Naive thymus-derived CD4-positive, alpha-beta T cell (primary cell): Measurements from ENCODE around the gene RIT2. TPM values are rescaled to one million over a fixed set of nuclear protein-coding genes. Genes with fewer than 3 reads are reported as not detected.

Experiments
- ATAC-seq: fragments of 150-1000 bp; cut with Tn5 transposase; 2 replicates; pipeline ENCODE4 v1.10.0; 2021; ENCODE audit warnings: mild to moderate bottlenecking, moderate library complexity
- CTCF ChIA-PET: fragments of 350-600 bp; sonication (Branson Sonifier 250); formaldehyde crosslinking; loops from one replicate; lab custom pipeline; 2021; ENCODE audit warnings: antibody characterized with exemption; lab: Charles Lee
- POLR2A ChIA-PET: fragments of 350-600 bp; sonication (Branson Sonifier 250); formaldehyde crosslinking; loops from one replicate; lab custom pipeline; 2021; ENCODE audit warnings: antibody characterized with exemption, inconsistent platforms; lab: Charles Lee
- DNase-seq, 9 donors: peaks; one replicate each; pipeline versions ENCODE4 v3.0.0 to v3.0.0-alpha.2; 2020 to 2022; ENCODE audit warnings: mixed read lengths in 1 of 9
- H3K27ac ChIP-seq: one replicate; pipeline ENCODE4 v1.7.0; 2013; ENCODE audit warnings: mild to moderate bottlenecking, low read depth, low read length, moderate library complexity
- H3K27me3 ChIP-seq, 2 donors: one replicate each; pipeline ENCODE4 v1.7.0; 2013; ENCODE audit warnings: low read length in 2 of 2, mild to moderate bottlenecking in 2 of 2, moderate library complexity in 2 of 2; ENCODE audit not compliant: control insufficient read depth in 2 of 2, insufficient read depth in 2 of 2
- H3K36me3 ChIP-seq, 3 experiments: 1 replicate in 2 of 3; 2 replicates in 1 of 3; pipeline ENCODE4 v1.7.0; 2013; ENCODE audit warnings: low read length in 3 of 3, mild to moderate bottlenecking in 3 of 3, moderate library complexity in 1 of 3; ENCODE audit not compliant: insufficient read depth in 3 of 3, control insufficient read depth in 2 of 3
- H3K4me1 ChIP-seq, 2 donors: one replicate each; pipeline ENCODE4 v1.7.0; 2013; ENCODE audit warnings: low read length in 2 of 2, mild to moderate bottlenecking in 2 of 2, moderate library complexity in 1 of 2; ENCODE audit not compliant: control insufficient read depth in 2 of 2, insufficient read depth in 2 of 2
- H3K4me3 ChIP-seq: 2 replicates; pipeline ENCODE4 v1.7.0; 2013; ENCODE audit warnings: mild to moderate bottlenecking, low read length
- H3K9me3 ChIP-seq, 3 experiments: 1 replicate in 2 of 3; 2 replicates in 1 of 3; pipeline ENCODE4 v1.7.0; 2013; ENCODE audit warnings: low read length in 3 of 3; ENCODE audit not compliant: control insufficient read depth in 2 of 3
- H3K27ac Mint-ChIP-seq, 9 donors: one replicate each; pipeline ENCODE4 v1.8.0; 2020 to 2022; ENCODE audit warnings: mixed read lengths in 9 of 9, mild to moderate bottlenecking in 8 of 9, moderate library complexity in 5 of 9, inconsistent platforms in 2 of 9
- H3K27me3 Mint-ChIP-seq, 5 donors: one replicate each; pipeline ENCODE4 v1.8.0; 2021 to 2022; ENCODE audit warnings: mixed read lengths in 5 of 5, mild to moderate bottlenecking in 1 of 5
- H3K36me3 Mint-ChIP-seq, 5 donors: one replicate each; pipeline ENCODE4 v1.8.0; 2020 to 2022; ENCODE audit warnings: mixed read lengths in 5 of 5, mild to moderate bottlenecking in 3 of 5, inconsistent platforms in 1 of 5
- H3K4me1 Mint-ChIP-seq, 7 donors: one replicate each; pipeline ENCODE4 v1.8.0; 2020 to 2022; ENCODE audit warnings: mixed read lengths in 7 of 7, mild to moderate bottlenecking in 3 of 7, inconsistent platforms in 1 of 7
- H3K4me3 Mint-ChIP-seq, 10 donors: one replicate each; pipeline ENCODE4 v1.8.0; 2020 to 2022; ENCODE audit warnings: mild to moderate bottlenecking in 10 of 10, mixed read lengths in 10 of 10, moderate library complexity in 6 of 10, inconsistent platforms in 2 of 10
- H3K9me3 Mint-ChIP-seq, 11 donors: one replicate each; pipeline ENCODE4 v1.8.0; 2020 to 2022; ENCODE audit warnings: mixed read lengths in 11 of 11, mild to moderate bottlenecking in 4 of 11, inconsistent platforms in 1 of 11, moderate library complexity in 1 of 11
- intact Hi-C, 2 donors: fragments of 100-400 bp; cut with micrococcal nuclease; formaldehyde crosslinking; loops; one replicate each; pipeline ENCODE4 v1.15.1; 2023
- polyA plus RNA-seq, 2 donors: library from polyadenylated mRNA; unstranded; fragments of 300-500 nt; fragmentation: Illumina TruSeq; gene quantifications; one replicate each; pipeline ENCODE4 v1.2.3, GENCODE V29; 2021
- total RNA-seq, 6 experiments: library from RNA in 5 of 6; stranded (reverse) in 5 of 6; gene quantifications; 1 replicate in 5 of 6; 2 replicates in 1 of 6; pipeline ENCODE4 v1.2.3 and lab custom pipeline; 2021 to 2026

Gene RIT2
- total and polyA plus RNA-seq, 7 experiments from 2014 or later = not detected

GRCh38 chr18:42882122-42882521 lies 233.4 kb downstream of the RIT2 start:
- Mint-ChIP-seq H3K27ac (no peak overlapping the region), H3K4me3 (no peak overlapping the region), H3K36me3 (no peaks in the 10 kb centered on the region), H3K9me3 (peaks cover 0 to 16% (median 6%) of the 10 kb centered on the region in 11 donors), H3K27me3 (no peaks in the 10 kb centered on the region), H3K4me1 (no peaks in the 10 kb centered on the region)
- H3K27me3 ChIP-seq = no peaks in the 10 kb centered on the region
- no peaks in the 10 kb centered on the region for H3K4me1 ChIP-seq
- no peaks in the 10 kb centered on the region for H3K36me3 ChIP-seq
- intact Hi-C loops = no loop called here
- no peak overlapping the region for H3K27ac ChIP-seq
- DNase-seq = no peak
- H3K9me3 ChIP-seq = no peaks in the 10 kb centered on the region
- ChIA-PET CTCF (no interaction called here), POLR2A (no interaction called here)
- no peak for ATAC-seq
- no peak overlapping the region for H3K4me3 ChIP-seq

- Mint-ChIP-seq H3K4me1 (no peaks in the 10 kb centered on the region), H3K27me3 (no peaks in the 10 kb centered on the region), H3K4me3 (no peak overlapping the region), H3K36me3 (no peaks in the 10 kb centered on the region), H3K27ac (no peak overlapping the region), H3K9me3 (peaks cover 0 to 13% (median 0%) of the 10 kb centered on the region in 11 donors)
- ChIA-PET CTCF (no interaction called here), POLR2A (no interaction called here)
- H3K27ac ChIP-seq = no peak overlapping the region
- H3K4me3 ChIP-seq = no peak overlapping the region
- ATAC-seq (no peak), DNase-seq (no peak)
- no peaks in the 10 kb centered on the region for H3K9me3 ChIP-seq
- intact Hi-C loops = no loop called here
- H3K4me1 ChIP-seq = no peaks in the 10 kb centered on the region
- no peaks in the 10 kb centered on the region for H3K36me3 ChIP-seq
- no peaks in the 10 kb centered on the region for H3K27me3 ChIP-seq
Measured at GRCh38 chr18:42872838-42873237, 242.6 kb downstream of the RIT2 start.

- no peaks in the 10 kb centered on the region for H3K36me3 ChIP-seq
- no peaks in the 10 kb centered on the region for H3K9me3 ChIP-seq
- Mint-ChIP-seq H3K27me3 (no peaks in the 10 kb centered on the region), H3K4me3 (no peak overlapping the region), H3K9me3 (peaks cover 0 to 12% (median 3%) of the 10 kb centered on the region in 11 donors), H3K4me1 (no peaks in the 10 kb centered on the region), H3K36me3 (no peaks in the 10 kb centered on the region), H3K27ac (no peak overlapping the region)
- no peak overlapping the region for H3K4me3 ChIP-seq
- CTCF ChIA-PET = no interaction called here
- no peak for DNase-seq
- ATAC-seq = no peak
- POLR2A ChIA-PET = no interaction called here
- H3K27ac ChIP-seq = no peak overlapping the region
- no peaks in the 10 kb centered on the region for H3K27me3 ChIP-seq
- intact Hi-C loops = no loop called here
- no peaks in the 10 kb centered on the region for H3K4me1 ChIP-seq
Measured at GRCh38 chr18:42864876-42865275, 250.6 kb downstream of the RIT2 start.

GRCh38 chr18:42861271-42861670 lies 254.2 kb downstream of the RIT2 start:
- H3K36me3 Mint-ChIP-seq = no peaks in the 10 kb centered on the region
- no peak for ATAC-seq
- no peaks in the 10 kb centered on the region for H3K4me1 Mint-ChIP-seq
- no peak for DNase-seq
- H3K4me3 ChIP-seq = no peak overlapping the region
- ChIA-PET POLR2A (no interaction called here), CTCF (no interaction called here)
- H3K27ac ChIP-seq = no peak overlapping the region
- intact Hi-C loops = loop anchor here in 1 of 2 donors (1.0 kb wide), 1 partner anchor 45 kb away; no protein-coding TSS in a partner anchor
- peaks cover 0 to 27% (median 2%) of the 10 kb centered on the region in 11 donors for H3K9me3 Mint-ChIP-seq
- no peak overlapping the region for H3K27ac Mint-ChIP-seq
- H3K4me1 ChIP-seq = no peaks in the 10 kb centered on the region
- no peaks in the 10 kb centered on the region for H3K36me3 ChIP-seq
- no peaks in the 10 kb centered on the region for H3K27me3 ChIP-seq
- no peaks in the 10 kb centered on the region for H3K9me3 ChIP-seq
- no peaks in the 10 kb centered on the region for H3K27me3 Mint-ChIP-seq
- H3K4me3 Mint-ChIP-seq = no peak overlapping the region

GRCh38 chr18:42860548-42860947 lies 254.9 kb downstream of the RIT2 start:
- H3K4me3 Mint-ChIP-seq = no peak overlapping the region
- Histone ChIP-seq H3K4me3 (no peak overlapping the region), H3K27me3 (no peaks in the 10 kb centered on the region), H3K9me3 (no peaks in the 10 kb centered on the region), H3K27ac (no peak overlapping the region), H3K4me1 (no peaks in the 10 kb centered on the region), H3K36me3 (no peaks in the 10 kb centered on the region)
- intact Hi-C loops = no loop called here
- H3K27ac Mint-ChIP-seq = no peak overlapping the region
- DNase-seq (no peak), ATAC-seq (no peak)
- peaks cover 0 to 23% (median 2%) of the 10 kb centered on the region in 11 donors for H3K9me3 Mint-ChIP-seq
- H3K27me3 Mint-ChIP-seq = no peaks in the 10 kb centered on the region
- H3K4me1 Mint-ChIP-seq = no peaks in the 10 kb centered on the region
- CTCF ChIA-PET = no interaction called here
- H3K36me3 Mint-ChIP-seq = no peaks in the 10 kb centered on the region
- POLR2A ChIA-PET = no interaction called here

- Histone ChIP-seq H3K27me3 (no peaks in the 10 kb centered on the region), H3K4me1 (no peaks in the 10 kb centered on the region), H3K9me3 (no peaks in the 10 kb centered on the region), H3K36me3 (no peaks in the 10 kb centered on the region), H3K27ac (no peak overlapping the region), H3K4me3 (no peak overlapping the region)
- H3K36me3 Mint-ChIP-seq = no peaks in the 10 kb centered on the region
- H3K27me3 Mint-ChIP-seq = no peaks in the 10 kb centered on the region
- intact Hi-C loops = no loop called here
- H3K4me1 Mint-ChIP-seq = no peaks in the 10 kb centered on the region
- H3K27ac Mint-ChIP-seq = no peak overlapping the region
- ChIA-PET CTCF (no interaction called here), POLR2A (no interaction called here)
- DNase-seq = no peak
- H3K4me3 Mint-ChIP-seq = no peak overlapping the region
- no peak for ATAC-seq
- H3K9me3 Mint-ChIP-seq = peaks cover 0 to 22% (median 2%) of the 10 kb centered on the region in 11 donors
Measured at GRCh38 chr18:42860011-42860410, 255.5 kb downstream of the RIT2 start.

GRCh38 chr18:42854558-42854957 lies 260.9 kb downstream of the RIT2 start:
- no peak overlapping the region for H3K4me3 Mint-ChIP-seq
- no peak overlapping the region for H3K4me3 ChIP-seq
- DNase-seq (no peak), ATAC-seq (no peak)
- H3K36me3 ChIP-seq = no peaks in the 10 kb centered on the region
- intact Hi-C loops = no loop called here
- no peaks in the 10 kb centered on the region for H3K27me3 Mint-ChIP-seq
- H3K9me3 Mint-ChIP-seq = peaks cover 0 to 16% (median 0%) of the 10 kb centered on the region in 11 donors
- no peaks in the 10 kb centered on the region for H3K4me1 Mint-ChIP-seq
- POLR2A ChIA-PET = no interaction called here
- no peaks in the 10 kb centered on the region for H3K9me3 ChIP-seq
- H3K27ac Mint-ChIP-seq = no peak overlapping the region
- no peak overlapping the region for H3K27ac ChIP-seq
- CTCF ChIA-PET = no interaction called here
- no peaks in the 10 kb centered on the region for H3K27me3 ChIP-seq
- H3K36me3 Mint-ChIP-seq = no peaks in the 10 kb centered on the region
- no peaks in the 10 kb centered on the region for H3K4me1 ChIP-seq
